Neural cell (in vitro differentiated cells): ENCODE measurements around the gene TXNDC11. TPM values are rescaled to one million over a fixed set of nuclear protein-coding genes. Genes with fewer than 3 reads are reported as not detected.

ENCODE experiments used
- H2AFZ ChIP-seq: fragments of 200-600, 300-800 bp; sonication (generic), shearing (Covaris generic); 2 replicates; pipeline ENCODE4 v1.6.0; 2014; ENCODE audit warnings: low read depth, mild to moderate bottlenecking, antibody characterized with exemption, low read length, moderate library complexity
- H3F3A ChIP-seq: fragments of 200-600 bp; shearing (Covaris generic); 2 replicates; pipeline ENCODE4 v1.6.1; 2016; ENCODE audit warnings: mild to moderate bottlenecking, moderate library complexity, mixed read lengths, antibody characterized with exemption, low read length; ENCODE audit not compliant: insufficient read depth, poor library complexity, severe bottlenecking
- H3K27ac ChIP-seq: fragments of 200-600, 300-800 bp; sonication (generic), shearing (Covaris generic); 2 replicates; pipeline ENCODE4 v1.5.1; 2014; ENCODE audit warnings: mild to moderate bottlenecking, low read length, moderate library complexity
- H3K27me3 ChIP-seq: fragments of 300-800, 200-600 bp; sonication (generic), shearing (Covaris generic); 2 replicates; pipeline ENCODE4 v1.6.0; 2014; ENCODE audit warnings: mild to moderate bottlenecking, low read depth, low read length, moderate library complexity; ENCODE audit not compliant: insufficient read depth
- H3K36me3 ChIP-seq: fragments of 300-800, 200-600 bp; sonication (generic), shearing (Covaris generic); 2 replicates; pipeline ENCODE4 v1.5.1; 2014; ENCODE audit warnings: mild to moderate bottlenecking, antibody characterized with exemption, low read length, moderate library complexity; ENCODE audit not compliant: insufficient read depth
- H3K4me2 ChIP-seq: fragments of 300-800, 200-600 bp; sonication (generic), shearing (Covaris generic); 2 replicates; pipeline ENCODE4 v1.6.0; 2014; ENCODE audit warnings: mild to moderate bottlenecking, low read length
- H3K4me3 ChIP-seq: fragments of 300-800, 200-600 bp; sonication (generic), shearing (Covaris generic); 2 replicates; pipeline ENCODE4 v1.5.1; 2014; ENCODE audit warnings: mild to moderate bottlenecking, low read length, moderate library complexity
- H3K79me2 ChIP-seq: fragments of 200-600 bp; shearing (Covaris generic); replicated peaks from 2 replicates; pipeline ENCODE4 v1.6.0; 2014; ENCODE audit warnings: mild to moderate bottlenecking, low read length, moderate library complexity; ENCODE audit not compliant: insufficient read depth
- H3K9ac ChIP-seq: fragments of 300-800, 200-600 bp; sonication (generic), shearing (Covaris generic); 2 replicates; pipeline ENCODE4 v1.6.1; 2016; ENCODE audit warnings: mild to moderate bottlenecking, low read length, mixed read lengths
- H3K9me2 ChIP-seq: fragments of 200-600 bp; shearing (Covaris generic); 2 replicates; pipeline ENCODE4 v1.6.1; 2016; ENCODE audit warnings: mild to moderate bottlenecking, low read length, mixed read lengths; ENCODE audit not compliant: insufficient read depth
- H3K9me3 ChIP-seq: fragments of 200-600, 300-800 bp; sonication (generic), shearing (Covaris generic); 2 replicates; pipeline ENCODE4 v1.6.1; 2016; ENCODE audit warnings: mild to moderate bottlenecking, mixed run types, low read length, moderate library complexity, mixed read lengths
- H4K20me1 ChIP-seq: fragments of 200-600 bp; shearing (Covaris generic); 2 replicates; pipeline ENCODE4 v1.6.1; 2016; ENCODE audit warnings: mild to moderate bottlenecking, mixed run types; ENCODE audit not compliant: insufficient read depth
- EP300 ChIP-seq: fragments of 450-650 bp; conservative IDR thresholded peaks from 2 replicates; pipeline ENCODE4 v1.6.1; 2014; ENCODE audit warnings: antibody characterized with exemption, mild to moderate bottlenecking, moderate library complexity; ENCODE audit not compliant: poor library complexity, severe bottlenecking
- EZH2 ChIP-seq: fragments of 200-600, 300-800 bp; shearing (Covaris generic), sonication (generic); IDR thresholded peaks from 2 replicates; pipeline ENCODE4 v1.6.1; 2014; ENCODE audit warnings: antibody characterized with exemption, low read length, borderline replicate concordance, mild to moderate bottlenecking; ENCODE audit not compliant: insufficient read depth, poor library complexity, severe bottlenecking
- MXI1 ChIP-seq: fragments of 450-650 bp; conservative IDR thresholded peaks from 2 replicates; pipeline ENCODE4 v1.6.1; 2014; ENCODE audit warnings: antibody characterized with exemption, mild to moderate bottlenecking; ENCODE audit not compliant: poor library complexity, severe bottlenecking
- POLR2AphosphoS5 ChIP-seq: IDR thresholded peaks from 2 replicates; pipeline ENCODE4 v1.6.1; 2012
- RAD21 ChIP-seq: fragments of 450-650 bp; conservative IDR thresholded peaks from 2 replicates; pipeline ENCODE4 v1.6.1; 2014; ENCODE audit warnings: antibody characterized with exemption, mild to moderate bottlenecking, moderate library complexity
- REST ChIP-seq: IDR thresholded peaks from 2 replicates; pipeline ENCODE4 v1.6.1; 2012; ENCODE audit warnings: borderline replicate concordance
- SMC3 ChIP-seq: fragments of 450-650 bp; conservative IDR thresholded peaks from 2 replicates; pipeline ENCODE4 v1.6.1; 2014; ENCODE audit warnings: antibody characterized with exemption, mild to moderate bottlenecking, moderate library complexity; ENCODE audit not compliant: poor library complexity
- TAF1 ChIP-seq: IDR thresholded peaks from 2 replicates; pipeline ENCODE4 v1.6.1; 2012; ENCODE audit warnings: low read depth
- polyA plus RNA-seq: library from polyadenylated mRNA; depleted of rRNA; stranded (reverse); fragments of >200 nt; gene quantifications from 2 replicates; pipeline ENCODE4 v1.2.3, GENCODE V29; 2014
- TF ChIP-seq, protein P1 (sequence below): fragments of 450-650 bp; IDR thresholded peaks from 2 replicates; pipeline ENCODE4 v1.5.1; 2014; ENCODE audit warnings: antibody characterized with exemption, mild to moderate bottlenecking, moderate library complexity; ENCODE audit not compliant: poor library complexity, severe bottlenecking

The TXNDC11 gene
- polyA plus RNA-seq, 1 donor from 2014 or later: 10.9 TPM

- Histone ChIP-seq H3K27me3 (no peaks in the 10 kb centered on the region), H4K20me1 (no peaks in the 10 kb centered on the region), H3K4me2 (no peak overlapping the region), H3K36me3 (no peaks in the 10 kb centered on the region), H3K9me3 (no peaks in the 10 kb centered on the region), H3F3A (no peaks in the 10 kb centered on the region), H3K27ac (no peak overlapping the region), H3K9ac (no peak overlapping the region), H3K9me2 (no peaks in the 10 kb centered on the region), H3K79me2 (no peaks in the 10 kb centered on the region), H2AFZ (no peak overlapping the region), H3K4me3 (no peak overlapping the region)
- TF ChIP-seq REST (no peak), RAD21 (no peak), MXI1 (no peak), EP300 (no peak), EZH2 (no peak), TAF1 (no peak), POLR2AphosphoS5 (no peak), SMC3 (no peak)
- TF ChIP-seq, protein P1, sequence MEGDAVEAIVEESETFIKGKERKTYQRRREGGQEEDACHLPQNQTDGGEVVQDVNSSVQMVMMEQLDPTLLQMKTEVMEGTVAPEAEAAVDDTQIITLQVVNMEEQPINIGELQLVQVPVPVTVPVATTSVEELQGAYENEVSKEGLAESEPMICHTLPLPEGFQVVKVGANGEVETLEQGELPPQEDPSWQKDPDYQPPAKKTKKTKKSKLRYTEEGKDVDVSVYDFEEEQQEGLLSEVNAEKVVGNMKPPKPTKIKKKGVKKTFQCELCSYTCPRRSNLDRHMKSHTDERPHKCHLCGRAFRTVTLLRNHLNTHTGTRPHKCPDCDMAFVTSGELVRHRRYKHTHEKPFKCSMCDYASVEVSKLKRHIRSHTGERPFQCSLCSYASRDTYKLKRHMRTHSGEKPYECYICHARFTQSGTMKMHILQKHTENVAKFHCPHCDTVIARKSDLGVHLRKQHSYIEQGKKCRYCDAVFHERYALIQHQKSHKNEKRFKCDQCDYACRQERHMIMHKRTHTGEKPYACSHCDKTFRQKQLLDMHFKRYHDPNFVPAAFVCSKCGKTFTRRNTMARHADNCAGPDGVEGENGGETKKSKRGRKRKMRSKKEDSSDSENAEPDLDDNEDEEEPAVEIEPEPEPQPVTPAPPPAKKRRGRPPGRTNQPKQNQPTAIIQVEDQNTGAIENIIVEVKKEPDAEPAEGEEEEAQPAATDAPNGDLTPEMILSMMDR: no peak
Observed at GRCh38 chr16:11757671-11758545, 15.3 kb upstream of the TXNDC11 start.

DNA sequence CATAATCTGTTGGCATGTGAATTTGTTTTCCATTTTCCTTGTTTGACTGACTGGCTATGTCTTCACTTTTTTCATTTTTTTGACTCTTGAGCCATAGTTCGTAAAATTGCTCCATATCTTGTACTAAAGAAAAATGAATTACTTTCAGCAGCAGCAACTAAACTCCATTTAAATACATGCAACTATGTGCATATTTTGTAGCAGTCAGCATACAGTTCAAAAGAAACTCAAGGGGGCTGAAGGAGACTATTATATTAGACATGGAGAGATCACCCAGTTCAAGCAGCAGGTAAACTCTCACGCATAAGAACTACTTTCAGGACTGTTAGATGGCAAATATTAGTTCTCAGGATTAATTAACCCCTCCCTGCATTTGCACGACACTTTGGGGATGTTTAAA, 13.6 kb upstream of the TXNDC11 start:
- no peaks in the 10 kb centered on the region for H3K9me2 ChIP-seq
- no peaks in the 10 kb centered on the region for H4K20me1 ChIP-seq

More for the DNA sequence above, 13.6 kb upstream of the TXNDC11 start:
- H3K9ac ChIP-seq: no peak overlapping the region
- H3K36me3 ChIP-seq: peaks cover 4% of the 10 kb centered on the region
- TF ChIP-seq, protein P1: no peak
- TF ChIP-seq EP300: no peak
- TF ChIP-seq MXI1: no peak
- TF ChIP-seq REST: no peak
- no peak for TF ChIP-seq RAD21
- TF ChIP-seq POLR2AphosphoS5: no peak
- no peak for TF ChIP-seq SMC3
- no peak for TF ChIP-seq TAF1
- TF ChIP-seq EZH2: no peak
- H3K27me3 ChIP-seq: no peaks in the 10 kb centered on the region
- H3K4me2 ChIP-seq: no peak overlapping the region
- no peak overlapping the region for H3K27ac ChIP-seq
- H3F3A ChIP-seq: no peaks in the 10 kb centered on the region
- no peak overlapping the region for H3K4me3 ChIP-seq
- H2AFZ ChIP-seq: no peak overlapping the region
- no peaks in the 10 kb centered on the region for H3K9me3 ChIP-seq
- no peaks in the 10 kb centered on the region for H3K79me2 ChIP-seq
